HG02588 (cell line): ENCODE data around the gene RNFT2.
"Not testable (repeated sequence)": the region's sequence is repeated elsewhere in the genome, so short reads cannot be mapped to it uniquely, and the experiment has no call there.

Source experiments
- ATAC-seq: cut with Tn5 transposase; IDR thresholded peaks from one replicate; pipeline ENCODE4 v1.9.1; 2021; ENCODE audit warnings: mild to moderate bottlenecking, moderate library complexity; ENCODE audit not compliant: unreplicated experiment

RNFT2 gene

DNA sequence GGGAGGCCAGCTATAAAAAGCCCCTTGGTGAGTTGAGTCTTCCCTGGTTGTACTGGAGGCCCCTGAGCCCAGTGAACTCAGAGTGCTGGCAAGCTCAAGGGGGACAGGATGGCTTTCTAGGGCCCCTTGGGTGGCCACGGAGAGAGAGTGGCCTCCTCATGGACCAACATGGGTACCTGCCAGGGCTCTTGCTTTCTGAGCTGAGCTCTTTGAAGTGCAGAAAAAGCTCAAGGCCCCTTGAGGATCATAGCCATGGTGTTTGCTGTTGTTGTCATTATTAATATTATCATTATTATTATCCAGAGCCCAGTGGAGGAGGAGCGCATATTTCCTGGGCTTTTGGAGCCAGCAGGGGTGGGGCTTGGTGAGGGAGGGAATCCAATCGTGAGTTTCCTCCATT, 6.7 kb downstream of the RNFT2 start:
- ATAC-seq = no peak

DNA sequence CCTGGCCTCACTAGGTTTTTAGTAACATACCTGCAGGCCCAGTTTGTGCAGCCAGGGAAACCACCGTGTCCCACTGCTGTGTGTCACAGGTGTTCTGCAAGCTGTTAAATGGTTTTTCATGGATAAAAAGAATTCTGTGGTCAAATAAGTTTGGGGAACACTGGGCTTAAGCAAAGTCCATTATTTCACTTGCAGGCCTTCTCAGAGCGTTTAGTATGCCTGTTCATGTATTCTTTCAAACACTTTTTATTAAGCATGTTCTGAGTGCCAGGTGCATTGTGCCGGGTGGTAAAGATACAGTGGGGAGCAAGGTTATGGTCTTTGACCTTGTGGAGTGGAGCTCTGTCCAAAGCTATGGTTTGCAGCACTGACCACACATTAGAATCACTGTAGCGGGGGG, 7.4 kb downstream of the RNFT2 start:
- ATAC-seq = no peak

DNA sequence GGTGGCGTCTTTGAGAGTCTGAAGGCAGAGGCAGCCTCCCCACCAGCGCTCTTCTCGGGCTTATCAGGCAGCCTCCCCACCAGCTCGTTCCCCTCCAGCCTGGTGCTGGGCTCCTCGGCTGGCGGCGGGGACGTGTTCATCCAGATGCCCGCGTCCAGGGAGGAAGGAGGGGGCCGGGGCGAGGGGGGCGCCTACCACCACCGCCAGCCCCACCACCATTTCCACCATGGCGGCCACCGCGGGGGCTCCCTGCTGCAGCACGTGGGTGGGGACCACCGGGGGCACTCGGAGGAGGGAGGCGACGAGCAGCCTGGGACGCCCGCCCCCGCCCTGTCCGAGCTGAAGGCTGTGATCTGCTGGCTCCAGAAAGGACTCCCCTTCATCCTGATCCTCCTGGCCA, 11.8 kb downstream of the RNFT2 start:
- no peak for ATAC-seq

- no peak for ATAC-seq
Observed at GRCh38 chr12:116750298-116750697, 12.2 kb downstream of the RNFT2 start.

- not testable (repeated sequence) for ATAC-seq
Observed at GRCh38 chr12:116754097-116754496, 16.0 kb downstream of the RNFT2 start.

GRCh38 chr12:116754783-116755182, 16.7 kb downstream of the RNFT2 start:
- ATAC-seq = not testable (repeated sequence)

- no peak for ATAC-seq
Observed at GRCh38 chr12:116759783-116760621, 21.9 kb downstream of the RNFT2 start.

DNA sequence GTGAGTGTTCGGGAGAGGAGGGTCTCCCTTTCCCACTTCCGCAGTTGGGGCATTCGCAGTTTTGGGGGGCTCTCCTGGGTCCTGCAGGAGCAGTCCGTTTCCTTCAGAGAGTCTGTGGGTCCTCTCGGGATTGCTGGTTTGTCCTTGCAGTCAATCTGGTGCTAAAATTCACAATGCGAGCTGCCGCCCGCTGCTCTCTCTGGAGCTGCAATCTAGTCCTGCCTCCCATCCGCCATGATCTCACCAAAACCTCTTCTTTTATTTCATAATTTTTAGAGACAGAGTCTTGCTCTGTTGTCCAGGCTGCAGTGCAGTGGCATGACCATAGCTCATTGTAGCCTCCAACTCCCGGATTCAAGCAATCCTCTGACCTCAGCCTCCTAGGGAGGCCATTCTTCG, 22.5 kb downstream of the RNFT2 start:
- no peak for ATAC-seq

GRCh38 chr12:116761499-116761898, 23.4 kb downstream of the RNFT2 start:
- no peak for ATAC-seq

DNA sequence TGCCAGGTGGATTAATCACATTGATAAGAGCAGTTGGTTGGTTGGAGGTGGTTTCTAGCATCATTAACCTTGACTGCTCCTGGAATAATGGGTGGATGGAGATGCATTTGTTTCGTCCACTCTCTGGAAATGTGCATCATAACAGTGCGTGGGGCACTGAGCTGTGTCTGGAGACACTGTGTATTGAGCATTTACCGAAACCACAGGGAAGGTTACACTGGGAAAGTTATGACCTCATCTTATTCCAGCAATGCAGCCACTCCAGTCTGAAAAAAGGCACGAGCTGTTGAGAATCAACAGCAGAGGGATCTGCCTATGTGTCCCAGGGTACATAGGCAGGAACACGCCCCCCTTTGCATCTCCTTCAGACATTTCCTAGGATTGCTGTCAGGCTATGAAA, 27.2 kb downstream of the RNFT2 start:
- no peak for ATAC-seq

GRCh38 chr12:116766285-116766684, 28.2 kb downstream of the RNFT2 start:
- ATAC-seq = no peak

DNA sequence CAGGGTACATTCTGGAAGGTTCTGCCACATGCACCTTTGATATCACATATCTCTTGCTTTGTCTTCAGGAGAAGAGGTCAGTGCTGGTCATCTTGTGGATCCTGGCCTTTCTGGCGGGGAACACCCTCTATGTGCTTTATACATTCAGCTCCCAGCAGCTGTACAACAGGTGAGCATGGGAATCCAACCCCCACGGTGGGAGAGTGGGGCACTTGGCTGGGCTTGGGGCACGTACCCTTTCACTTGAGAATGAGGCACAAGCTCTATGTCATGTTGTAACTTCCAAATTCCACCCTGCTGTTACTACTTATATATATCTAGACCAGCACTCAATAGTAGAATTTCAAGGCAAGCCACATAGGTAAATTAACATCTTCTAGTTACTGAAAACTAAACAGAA, 28.6 kb downstream of the RNFT2 start:
- no peak for ATAC-seq

GRCh38 chr12:116771651-116772050, 33.5 kb downstream of the RNFT2 start:
- ATAC-seq = no peak

- no peak for ATAC-seq
Observed at GRCh38 chr12:116773276-116773731, 35.2 kb downstream of the RNFT2 start.

DNA sequence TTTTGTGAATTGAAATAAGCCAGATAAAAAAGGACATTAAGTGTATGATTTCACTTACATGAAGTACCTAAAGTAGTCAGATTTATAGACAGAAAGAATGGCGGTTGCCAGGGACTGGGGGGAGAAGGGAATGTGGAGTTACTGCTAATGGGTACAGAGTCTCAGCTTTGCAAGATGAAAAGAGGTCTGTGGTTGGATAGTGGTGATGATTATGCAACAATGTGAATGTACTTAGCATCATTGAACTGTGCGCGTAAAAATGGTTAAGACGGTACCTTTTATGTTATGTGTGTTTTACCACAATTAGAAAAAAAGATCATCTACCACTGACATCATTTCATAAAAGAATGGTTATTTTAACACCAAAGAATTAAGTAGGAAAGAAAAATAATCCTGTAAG, 35.9 kb downstream of the RNFT2 start:
- ATAC-seq = no peak

DNA sequence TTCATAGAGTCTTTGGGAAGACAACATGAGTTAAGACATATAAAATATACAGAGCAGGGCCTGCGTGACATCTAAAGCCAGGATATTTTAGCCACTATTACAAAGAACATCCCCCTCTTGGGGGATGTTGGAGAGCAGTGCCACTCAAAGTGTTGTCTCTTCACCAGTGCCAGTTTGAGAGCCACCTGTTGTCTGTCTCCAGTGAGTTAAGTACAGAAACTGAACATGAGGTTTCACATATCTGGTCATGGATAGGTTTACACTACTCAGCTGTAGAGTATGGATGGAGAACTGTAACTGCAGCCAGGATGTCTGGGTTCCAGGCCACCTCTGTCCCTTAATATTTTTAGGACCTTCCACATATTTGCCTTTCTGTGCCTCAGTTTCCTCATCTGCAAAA, 39.1 kb downstream of the RNFT2 start:
- no peak for ATAC-seq

DNA sequence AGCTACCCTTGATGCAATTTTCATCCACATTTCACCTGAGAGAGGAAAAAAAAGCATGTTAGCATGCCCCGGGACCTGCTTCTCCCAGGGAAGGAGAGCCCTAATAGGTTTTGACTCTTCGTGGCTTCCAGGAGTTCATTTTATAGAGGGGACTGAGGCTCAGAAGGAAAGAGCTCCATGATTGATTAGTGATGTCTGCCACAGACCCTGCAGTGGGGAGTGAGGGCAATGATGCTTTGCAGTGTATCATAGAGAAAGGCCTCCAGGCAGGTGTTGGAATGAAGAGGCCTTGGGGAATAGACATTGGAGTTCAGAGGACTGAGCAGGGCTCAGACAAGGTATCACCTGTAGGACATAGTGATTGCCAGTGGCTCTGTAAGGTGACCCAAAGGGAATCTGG, 41.5 kb downstream of the RNFT2 start:
- ATAC-seq = no peak

DNA sequence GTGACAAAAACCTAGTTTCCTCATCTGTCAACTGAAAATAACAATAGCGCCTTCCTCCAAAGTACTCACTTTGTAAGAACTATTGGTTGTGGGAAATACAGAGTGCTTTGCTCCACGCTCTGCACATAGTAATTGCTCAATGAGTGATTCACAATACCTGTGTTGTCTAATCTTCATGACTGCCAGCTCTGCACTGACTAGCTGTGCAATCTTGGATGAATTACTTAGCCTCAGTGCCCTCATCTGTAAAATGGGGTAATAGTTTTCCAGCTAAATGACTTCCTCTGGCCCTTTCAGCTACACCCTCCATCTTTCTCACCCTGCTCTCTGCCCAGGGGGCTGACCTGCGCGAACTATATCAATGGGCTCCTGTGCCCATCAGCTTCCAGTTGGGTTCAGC, 42.8 kb downstream of the RNFT2 start:
- ATAC-seq = no peak

GRCh38 chr12:116783525-116784237, 45.6 kb downstream of the RNFT2 start:
- ATAC-seq = no peak

GRCh38 chr12:116784238-116784612, 46.1 kb downstream of the RNFT2 start:
- ATAC-seq = no peak

GRCh38 chr12:116789562-116789961, 51.4 kb downstream of the RNFT2 start:
- ATAC-seq = not testable (repeated sequence)

GRCh38 chr12:116790066-116790465, 52.0 kb downstream of the RNFT2 start:
- ATAC-seq = no peak
